Medulla oblongata (tissue), 1 donor: ENCODE results near the gene HDAC7.
"Not testable (repeated sequence)": the region's sequence is repeated elsewhere in the genome, so short reads cannot be mapped to it uniquely, and the experiment has no call there.

ENCODE experiments used
- DNase-seq: peaks from one replicate; pipeline ENCODE4 v3.0.0-alpha.2; 2015; ENCODE audit errors: extremely low spot score

HDAC7 gene

GRCh38 chr12:47849261-47849660, 29.6 kb upstream of the HDAC7 start:
- DNase-seq = no peak

GRCh38 chr12:47848853-47849252, 29.1 kb upstream of the HDAC7 start:
- no peak for DNase-seq

- DNase-seq = no peak
Observed at GRCh38 chr12:47846294-47846996, 26.7 kb upstream of the HDAC7 start.

- no peak for DNase-seq
Observed at GRCh38 chr12:47845081-47845480, 25.4 kb upstream of the HDAC7 start.

- no peak for DNase-seq
Observed at GRCh38 chr12:47844264-47845019, 24.7 kb upstream of the HDAC7 start.

- no peak for DNase-seq
Observed at GRCh38 chr12:47843226-47843980, 23.7 kb upstream of the HDAC7 start.

GRCh38 chr12:47842543-47842942, 22.8 kb upstream of the HDAC7 start:
- DNase-seq = not testable (repeated sequence)

GRCh38 chr12:47841910-47842309, 22.2 kb upstream of the HDAC7 start:
- DNase-seq = no peak

- DNase-seq = no peak
Observed at GRCh38 chr12:47841501-47841900, 21.8 kb upstream of the HDAC7 start.

- DNase-seq = no peak
Observed at GRCh38 chr12:47840571-47840970, 20.9 kb upstream of the HDAC7 start.

- no peak for DNase-seq
Observed at GRCh38 chr12:47839214-47839876, 19.6 kb upstream of the HDAC7 start.

- DNase-seq = peak; percentile 64
Observed at GRCh38 chr12:47838286-47838931, 18.7 kb upstream of the HDAC7 start.

GRCh38 chr12:47837190-47838171, 17.8 kb upstream of the HDAC7 start:
- DNase-seq = peak; percentile 81

- DNase-seq = no peak
Observed at GRCh38 chr12:47835831-47836155, 16.1 kb upstream of the HDAC7 start.

GRCh38 chr12:47835006-47835830, 15.5 kb upstream of the HDAC7 start:
- no peak for DNase-seq

GRCh38 chr12:47834199-47834903, 14.6 kb upstream of the HDAC7 start:
- DNase-seq = no peak

- DNase-seq = no peak
Observed at GRCh38 chr12:47833591-47834012, 13.9 kb upstream of the HDAC7 start.

GRCh38 chr12:47832263-47832933, 12.7 kb upstream of the HDAC7 start:
- no peak for DNase-seq
